ENCODE results near the gene KANSL1L. TPM values are rescaled to one million over a fixed set of nuclear protein-coding genes. Genes with fewer than 3 reads are reported as not detected.
A peak's percentile ranks its signal among the peaks of the same experiment; 100 is the strongest.
"Not testable (repeated sequence)": the region's sequence is repeated elsewhere in the genome, so short reads cannot be mapped to it uniquely, and the experiment has no call there.

The KANSL1L gene
- total RNA-seq, 2 donors from 2014 or later, result 8.1 to 9.6 TPM

- Mint-ChIP-seq H3K9me3 (peaks cover 28 to 35% of the 10 kb centered on the region in 2 donors), H3K36me3 (peaks cover 44 to 46% of the 10 kb centered on the region in 2 donors)
- not testable (repeated sequence) for DNase-seq (ENCODE audit: low spot score in 2 of 2); ATAC-seq; H3K27ac Mint-ChIP-seq
Observed at GRCh38 chr2:210183936-210184335, 12.7 kb upstream of the KANSL1L start.

GRCh38 chr2:210181606-210182088 is 10.4 kb upstream of the KANSL1L start:
- Mint-ChIP-seq H3K36me3 (peaks cover 44 to 46% of the 10 kb centered on the region in 2 donors), H3K9me3 (peaks cover 28 to 32% of the 10 kb centered on the region in 2 donors)
- not testable (repeated sequence) for ATAC-seq; DNase-seq (ENCODE audit: low spot score in 2 of 2); H3K27ac Mint-ChIP-seq

- Mint-ChIP-seq H3K9me3 (peaks cover 24 to 33% of the 10 kb centered on the region in 2 donors), H3K36me3 (peaks cover 42 to 43% of the 10 kb centered on the region in 2 donors)
- not testable (repeated sequence) for ATAC-seq; DNase-seq (ENCODE audit: low spot score in 2 of 2); H3K27ac Mint-ChIP-seq
Observed at GRCh38 chr2:210181033-210181605, 9.9 kb upstream of the KANSL1L start.

GRCh38 chr2:210180477-210180876 is 9.3 kb upstream of the KANSL1L start:
- DNase-seq (ENCODE audit: low spot score in 2 of 2) (no peak), ATAC-seq (no peak)
- Mint-ChIP-seq H3K9me3 (peaks cover 22 to 29% of the 10 kb centered on the region in 2 donors), H3K36me3 (peaks cover 37 to 38% of the 10 kb centered on the region in 2 donors), H3K27ac (no peak overlapping the region)

- H3K27ac Mint-ChIP-seq, result no peak overlapping the region
- DNase-seq (ENCODE audit: low spot score in 2 of 2) (no peak), ATAC-seq (no peak)
- H3K9me3 Mint-ChIP-seq, result peaks cover 13 to 19% of the 10 kb centered on the region in 2 donors
- peaks cover 27 to 28% of the 10 kb centered on the region in 2 donors for H3K36me3 Mint-ChIP-seq
Observed at GRCh38 chr2:210179351-210179990, 8.3 kb upstream of the KANSL1L start.

GRCh38 chr2:210177769-210178168 is 6.6 kb upstream of the KANSL1L start:
- H3K27ac Mint-ChIP-seq, result no peak overlapping the region
- peaks cover 12 to 20% of the 10 kb centered on the region in 2 donors for H3K36me3 Mint-ChIP-seq
- no peak for ATAC-seq
- DNase-seq (ENCODE audit: low spot score in 2 of 2), result no peak
- H3K9me3 Mint-ChIP-seq, result peaks cover 0 to 10% of the 10 kb centered on the region in 2 donors

GRCh38 chr2:210177115-210177514 is 5.9 kb upstream of the KANSL1L start:
- not testable (repeated sequence) for DNase-seq (ENCODE audit: low spot score in 2 of 2); ATAC-seq; H3K27ac Mint-ChIP-seq; H3K9me3 Mint-ChIP-seq
- peaks cover 6 to 14% of the 10 kb centered on the region in 2 donors for H3K36me3 Mint-ChIP-seq

GRCh38 chr2:210174086-210174485 is 2.9 kb upstream of the KANSL1L start:
- ATAC-seq (no peak), DNase-seq (ENCODE audit: low spot score in 2 of 2) (no peak)
- Mint-ChIP-seq H3K27ac (no peak overlapping the region), H3K36me3 (peaks cover 14% of the 10 kb centered on the region in 2 donors), H3K9me3 (peaks cover 0 to 5% of the 10 kb centered on the region in 2 donors)

GRCh38 chr2:210172219-210172575 is 988 bp upstream of the KANSL1L start:
- Mint-ChIP-seq H3K27ac (peak overlapping the region in 1 of 2 donors; percentile 97), H3K36me3 (peaks cover 14% of the 10 kb centered on the region in 2 donors), H3K9me3 (peaks cover 0 to 5% of the 10 kb centered on the region in 2 donors)
- ATAC-seq (no peak), DNase-seq (ENCODE audit: low spot score in 2 of 2) (no peak)

GRCh38 chr2:210170446-210171303 is 534 bp downstream of the KANSL1L start:
- peak; percentile 76 to 80 for ATAC-seq
- peaks cover 9 to 14% of the 10 kb centered on the region in 2 donors for H3K36me3 Mint-ChIP-seq
- H3K9me3 Mint-ChIP-seq, result no peaks in the 10 kb centered on the region
- peak overlapping the region; percentile 97 to 100 for H3K27ac Mint-ChIP-seq
- peak; percentile 95 to 96 for DNase-seq (ENCODE audit: low spot score in 2 of 2)

GRCh38 chr2:210170196-210170445 is 1.1 kb downstream of the KANSL1L start:
- peak overlapping the region; percentile 97 to 100 for H3K27ac Mint-ChIP-seq
- H3K9me3 Mint-ChIP-seq, result no peaks in the 10 kb centered on the region
- DNase-seq (ENCODE audit: low spot score in 2 of 2) (peak in 1 of 2 donors; percentile 12), ATAC-seq (no peak)
- H3K36me3 Mint-ChIP-seq, result peaks cover 9 to 14% of the 10 kb centered on the region in 2 donors

- Mint-ChIP-seq H3K9me3 (no peaks in the 10 kb centered on the region), H3K27ac (peak overlapping the region; percentile 97 to 100), H3K36me3 (peaks cover 9 to 14% of the 10 kb centered on the region in 2 donors)
- ATAC-seq (peak; percentile 50), DNase-seq (ENCODE audit: low spot score in 2 of 2) (no peak)
Observed at GRCh38 chr2:210169516-210170195, 1.6 kb downstream of the KANSL1L start.

GRCh38 chr2:210167227-210167626 is 4.0 kb downstream of the KANSL1L start:
- no peak overlapping the region for H3K27ac Mint-ChIP-seq
- H3K36me3 Mint-ChIP-seq, result peaks cover 14 to 15% of the 10 kb centered on the region in 2 donors
- no peak for ATAC-seq
- peaks cover 0 to 8% of the 10 kb centered on the region in 2 donors for H3K9me3 Mint-ChIP-seq
- no peak for DNase-seq (ENCODE audit: low spot score in 2 of 2)

GRCh38 chr2:210162466-210163124 is 8.6 kb downstream of the KANSL1L start:
- Mint-ChIP-seq H3K36me3 (peaks cover 0 to 12% of the 10 kb centered on the region in 2 donors), H3K9me3 (peaks cover 0 to 8% of the 10 kb centered on the region in 2 donors), H3K27ac (no peak overlapping the region)
- DNase-seq (ENCODE audit: low spot score in 2 of 2) (no peak), ATAC-seq (no peak)

GRCh38 chr2:210159059-210159458 is 12.2 kb downstream of the KANSL1L start:
- peaks cover 6 to 31% of the 10 kb centered on the region in 2 donors for H3K36me3 Mint-ChIP-seq
- DNase-seq (ENCODE audit: low spot score in 2 of 2), result no peak
- no peak for ATAC-seq
- H3K27ac Mint-ChIP-seq, result no peak overlapping the region
- peaks cover 0 to 8% of the 10 kb centered on the region in 2 donors for H3K9me3 Mint-ChIP-seq

GRCh38 chr2:210158236-210158635 is 13.0 kb downstream of the KANSL1L start:
- peaks cover 0 to 7% of the 10 kb centered on the region in 2 donors for H3K9me3 Mint-ChIP-seq
- ATAC-seq (peak in 1 of 2 donors; percentile 26), DNase-seq (ENCODE audit: low spot score in 2 of 2) (no peak)
- no peak overlapping the region for H3K27ac Mint-ChIP-seq
- H3K36me3 Mint-ChIP-seq, result peaks cover 11 to 30% of the 10 kb centered on the region in 2 donors
